Dedifferentiated amniotic fluid mesenchymal stem cell (primary cell): ENCODE measurements around the gene NTRK1.

Experiments
- DNase-seq: peaks from one replicate; pipeline ENCODE4 v3.0.0-alpha.2; 2016; ENCODE audit errors: extremely low spot score

The NTRK1 gene

DNA sequence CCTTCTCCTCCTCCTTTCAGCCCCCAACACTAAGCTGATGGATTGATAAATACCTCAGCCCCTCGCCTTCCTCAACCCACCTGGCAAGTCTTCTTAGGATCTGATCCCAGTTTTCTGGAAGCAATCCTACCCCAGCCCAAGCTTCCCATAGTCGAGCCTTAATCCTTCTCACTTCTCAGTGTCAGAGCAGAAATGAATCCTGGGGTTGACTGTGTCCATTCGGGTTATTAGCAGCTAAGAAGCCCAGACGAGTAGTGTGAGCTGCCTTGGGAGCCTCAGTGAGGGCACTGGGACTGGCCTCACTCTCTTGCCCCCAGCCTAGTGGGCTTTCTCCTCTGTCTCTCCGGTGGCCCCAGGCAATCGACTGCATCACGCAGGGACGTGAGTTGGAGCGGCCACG is 20.4 kb downstream of the NTRK1 start:
- DNase-seq = no peak

DNA sequence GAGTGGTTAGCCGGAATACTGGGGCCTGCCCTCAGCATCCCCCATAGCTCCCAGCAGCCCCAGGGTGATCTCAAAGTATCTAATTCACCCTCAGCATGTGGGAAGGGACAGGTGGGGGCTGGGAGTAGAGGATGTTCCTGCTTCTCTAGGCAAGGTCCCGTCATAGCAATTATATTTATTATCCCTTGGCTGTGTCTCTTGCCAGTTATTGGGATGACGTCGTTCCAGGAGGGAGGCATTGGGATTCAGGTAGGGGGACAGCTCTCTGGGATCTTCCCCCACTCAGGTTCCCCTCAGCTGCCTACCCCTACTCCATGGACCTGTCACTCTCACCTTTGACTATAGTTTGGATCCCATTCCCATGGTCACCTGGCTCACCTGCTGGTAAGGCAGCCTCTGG is 21.0 kb downstream of the NTRK1 start:
- no peak for DNase-seq

DNA sequence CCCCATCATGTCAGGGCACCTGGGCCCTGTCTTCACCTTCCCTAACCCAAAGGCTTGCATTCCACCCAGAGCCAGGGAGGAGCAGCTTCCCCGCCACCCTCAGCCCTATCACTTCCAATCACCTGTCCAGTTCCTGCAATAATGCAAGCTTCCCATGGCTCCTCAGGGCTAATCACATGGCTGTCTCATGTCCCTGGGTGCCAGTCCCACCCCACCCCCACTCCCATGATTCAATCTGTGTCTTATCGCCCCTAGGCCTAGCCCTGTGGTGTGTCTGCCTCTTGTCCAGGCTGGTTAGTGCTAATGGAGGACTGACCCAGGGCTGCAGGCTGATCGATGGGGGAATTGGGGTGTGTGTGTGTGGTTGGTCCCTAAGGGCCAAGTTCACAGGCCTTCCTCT is 21.9 kb downstream of the NTRK1 start:
- DNase-seq = no peak

DNA sequence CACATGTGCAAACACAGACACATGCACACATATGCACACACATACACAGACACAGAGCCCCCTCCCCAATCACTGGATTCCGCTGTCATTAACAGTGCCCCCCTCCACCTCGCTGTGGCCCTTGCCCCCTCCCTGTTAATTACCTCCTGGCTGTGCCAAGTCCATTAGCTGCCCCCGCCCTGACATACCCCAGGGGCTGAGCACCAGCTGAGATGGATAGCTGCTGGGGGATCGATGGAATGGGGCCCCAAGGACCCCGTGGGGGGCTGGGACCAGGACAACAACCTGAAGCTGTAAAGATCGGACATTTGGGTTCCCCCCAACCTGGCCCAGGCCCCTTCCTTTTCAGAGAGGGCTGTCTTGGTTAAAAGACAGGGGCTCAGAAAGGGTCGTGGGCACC is 23.3 kb downstream of the NTRK1 start:
- DNase-seq = no peak

DNA sequence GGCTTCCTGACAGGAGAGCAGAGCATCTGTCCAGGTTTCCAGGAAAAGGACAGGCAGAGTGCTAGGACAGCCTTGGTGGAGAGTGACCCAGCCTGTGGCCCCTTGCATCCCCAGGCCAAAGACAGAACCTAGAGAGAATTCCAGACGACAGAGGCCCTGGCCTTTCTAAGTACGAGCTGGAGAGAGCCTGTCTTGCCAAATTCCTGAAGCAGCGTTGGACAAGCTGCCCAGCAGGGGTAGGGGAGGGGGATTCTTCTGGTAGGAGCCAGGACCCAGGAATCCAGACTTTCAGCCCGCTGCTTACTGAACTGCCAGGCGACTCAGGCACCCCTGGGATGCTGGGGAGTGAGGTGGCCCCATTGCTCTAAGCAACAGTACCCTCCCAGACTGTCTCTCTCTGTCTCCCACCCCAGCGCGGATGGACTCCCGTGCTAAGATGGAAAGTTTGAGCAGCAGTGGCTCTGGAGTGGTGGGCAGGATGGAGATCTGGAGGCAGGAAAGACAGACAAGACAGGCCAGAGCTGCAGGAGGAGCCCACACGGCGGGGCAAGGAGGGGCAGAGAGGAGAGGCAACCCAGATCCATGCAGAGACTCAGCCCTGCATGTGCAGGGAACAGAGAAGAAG is 24.0 kb downstream of the NTRK1 start:
- DNase-seq = no peak

DNA sequence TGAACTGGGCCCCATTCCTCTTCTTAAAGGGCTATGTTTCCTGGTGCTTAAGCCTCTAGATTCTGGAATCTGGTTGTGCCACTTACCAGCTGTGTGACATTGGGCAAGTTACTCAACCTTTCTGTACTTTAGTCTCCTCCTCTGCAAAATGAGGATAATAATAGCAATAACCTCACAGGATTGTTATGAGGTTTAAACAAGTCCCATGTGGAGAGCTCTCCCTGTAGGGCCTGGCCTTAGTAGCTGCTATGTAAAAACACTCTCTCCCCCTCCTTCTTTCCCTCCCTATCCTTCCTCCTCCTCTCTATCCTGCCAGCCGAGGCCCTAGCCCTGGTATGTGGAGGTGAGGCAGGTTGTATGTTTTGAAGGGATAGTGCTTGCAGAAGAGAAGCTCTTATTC is 24.6 kb downstream of the NTRK1 start:
- DNase-seq = no peak

DNA sequence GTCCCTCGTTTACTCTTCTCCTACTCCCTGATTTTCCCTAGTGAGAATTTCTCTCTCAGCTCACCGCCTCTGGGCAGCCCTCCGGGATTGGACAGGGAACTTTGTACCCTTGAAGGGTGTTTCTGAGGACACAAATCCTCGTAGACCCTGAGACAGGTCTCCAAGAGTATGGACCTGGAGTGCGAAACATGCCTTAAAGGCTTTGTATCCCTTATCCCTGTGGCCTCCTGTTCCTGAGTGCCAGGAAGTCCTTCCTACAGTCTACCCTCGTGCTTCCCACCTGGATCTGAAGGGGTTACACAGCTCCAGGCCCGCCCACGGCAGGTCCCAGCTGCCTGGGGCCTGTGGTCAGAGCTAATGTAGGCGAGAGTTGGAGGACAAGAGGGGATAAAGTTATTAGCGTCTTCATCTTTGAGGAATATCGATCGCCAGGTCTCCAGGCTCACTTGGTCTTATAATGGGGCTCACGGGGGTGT is 25.3 kb downstream of the NTRK1 start:
- DNase-seq = no peak

DNA sequence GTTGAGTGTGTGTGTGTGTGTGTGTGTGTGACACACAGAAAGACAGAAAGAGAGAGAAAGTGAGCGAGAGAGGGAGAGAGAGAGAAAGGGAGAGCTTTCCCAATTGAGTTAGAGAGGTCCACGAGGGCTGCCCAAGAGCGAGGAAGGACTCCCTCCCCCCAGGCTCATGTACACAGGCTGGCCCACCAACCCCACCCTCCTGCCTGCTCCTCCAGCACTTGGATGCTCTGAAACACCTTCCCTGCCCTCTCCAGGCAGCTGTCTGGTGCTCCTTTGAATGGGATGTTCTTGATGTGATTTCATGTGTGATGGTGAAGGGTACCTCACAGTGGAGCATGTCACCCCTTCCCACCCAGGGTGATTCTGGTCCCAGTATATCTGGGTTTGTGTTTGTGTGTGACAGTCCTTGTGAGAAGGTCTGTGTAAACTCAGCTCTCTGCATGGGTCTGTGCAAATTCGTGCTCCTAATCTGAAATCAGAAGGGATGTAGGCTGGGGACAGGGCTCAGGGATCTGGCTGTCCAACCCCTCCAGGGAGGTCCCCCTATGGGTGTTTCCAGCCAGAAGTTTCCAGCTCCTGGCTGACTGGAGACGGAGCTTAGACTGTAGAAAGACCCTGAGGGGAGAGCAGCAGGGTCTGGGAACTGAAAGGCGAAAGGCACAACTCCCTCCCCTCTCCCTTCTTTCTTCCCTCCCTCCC is 26.1 kb downstream of the NTRK1 start:
- no peak for DNase-seq

DNA sequence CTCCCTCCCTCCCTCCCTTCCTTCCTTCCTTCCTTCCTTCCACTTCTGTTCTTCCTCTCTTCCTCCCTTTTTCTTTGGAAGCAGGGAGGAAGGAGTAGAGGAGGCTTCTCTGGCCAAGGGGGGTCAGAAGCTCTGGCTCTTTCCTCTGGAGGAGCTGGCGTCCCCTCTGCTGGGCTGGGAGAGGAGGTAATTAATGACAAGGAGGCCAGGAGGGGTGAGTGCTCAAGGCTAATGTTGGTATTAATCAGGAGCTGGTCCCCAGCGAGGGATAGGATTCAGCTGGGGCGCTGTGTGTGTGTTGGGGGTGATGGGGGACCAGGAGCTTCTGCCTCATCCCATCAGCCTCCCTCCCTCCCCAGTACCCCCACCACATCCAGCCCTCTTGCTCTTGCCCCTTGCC is 26.7 kb downstream of the NTRK1 start:
- DNase-seq = no peak

DNA sequence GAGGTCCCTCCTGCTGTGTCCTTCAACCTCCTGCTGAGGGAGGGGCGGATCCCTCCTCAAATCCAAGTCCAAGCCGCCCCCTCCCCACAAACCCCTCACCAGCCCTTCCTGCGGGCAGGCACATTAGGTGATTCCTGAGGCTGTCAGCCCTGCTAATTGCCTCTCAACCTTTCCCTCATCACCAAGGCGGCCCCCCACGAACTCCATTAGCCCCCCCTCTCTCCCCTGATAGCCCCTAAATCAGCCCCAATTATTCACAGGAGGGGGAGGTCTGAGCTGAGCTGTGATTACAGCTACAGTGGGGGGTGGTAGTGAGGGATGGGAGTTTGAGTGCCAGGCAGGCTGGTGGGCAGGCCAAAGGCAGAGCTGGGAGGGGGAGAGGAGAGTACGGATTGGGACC is 27.1 kb downstream of the NTRK1 start:
- DNase-seq = no peak

DNA sequence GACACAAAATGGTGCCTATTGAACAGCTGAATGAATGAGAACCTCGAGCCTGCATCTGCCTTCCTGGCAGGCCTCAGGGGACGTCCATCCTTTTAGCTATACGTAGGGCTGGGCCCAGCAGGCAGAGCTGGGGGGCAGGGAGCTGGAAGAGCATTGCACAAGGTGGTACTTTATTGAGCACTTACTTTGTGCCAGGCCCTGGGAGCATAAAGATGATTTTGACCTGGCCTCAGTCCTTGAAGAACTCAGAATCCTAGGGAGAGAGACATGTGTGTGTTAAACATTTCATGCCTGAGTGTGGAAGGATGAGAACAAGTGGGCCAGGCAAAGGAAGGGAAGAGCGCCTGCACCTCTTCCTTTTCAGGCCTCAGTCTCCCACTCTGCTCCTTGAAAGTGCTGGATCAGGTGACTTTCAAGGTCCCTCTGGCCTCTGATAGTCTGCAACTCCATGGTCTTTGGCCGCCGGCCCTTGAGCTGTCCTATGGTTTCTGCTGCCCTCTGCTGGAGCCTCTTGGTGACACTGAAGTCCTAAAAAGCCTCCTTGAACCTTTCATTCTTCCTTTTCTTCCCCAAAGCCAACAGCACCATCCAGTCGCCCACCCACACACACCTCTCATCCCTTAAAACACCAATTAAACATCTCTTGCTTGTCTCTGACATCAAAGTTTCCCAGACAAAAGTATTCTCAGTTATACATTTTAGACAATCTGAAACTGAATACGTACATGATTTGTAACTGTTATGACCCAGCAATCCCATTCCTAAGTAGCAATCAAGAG is 29.3 kb downstream of the NTRK1 start:
- peak; percentile 80 for DNase-seq

DNA sequence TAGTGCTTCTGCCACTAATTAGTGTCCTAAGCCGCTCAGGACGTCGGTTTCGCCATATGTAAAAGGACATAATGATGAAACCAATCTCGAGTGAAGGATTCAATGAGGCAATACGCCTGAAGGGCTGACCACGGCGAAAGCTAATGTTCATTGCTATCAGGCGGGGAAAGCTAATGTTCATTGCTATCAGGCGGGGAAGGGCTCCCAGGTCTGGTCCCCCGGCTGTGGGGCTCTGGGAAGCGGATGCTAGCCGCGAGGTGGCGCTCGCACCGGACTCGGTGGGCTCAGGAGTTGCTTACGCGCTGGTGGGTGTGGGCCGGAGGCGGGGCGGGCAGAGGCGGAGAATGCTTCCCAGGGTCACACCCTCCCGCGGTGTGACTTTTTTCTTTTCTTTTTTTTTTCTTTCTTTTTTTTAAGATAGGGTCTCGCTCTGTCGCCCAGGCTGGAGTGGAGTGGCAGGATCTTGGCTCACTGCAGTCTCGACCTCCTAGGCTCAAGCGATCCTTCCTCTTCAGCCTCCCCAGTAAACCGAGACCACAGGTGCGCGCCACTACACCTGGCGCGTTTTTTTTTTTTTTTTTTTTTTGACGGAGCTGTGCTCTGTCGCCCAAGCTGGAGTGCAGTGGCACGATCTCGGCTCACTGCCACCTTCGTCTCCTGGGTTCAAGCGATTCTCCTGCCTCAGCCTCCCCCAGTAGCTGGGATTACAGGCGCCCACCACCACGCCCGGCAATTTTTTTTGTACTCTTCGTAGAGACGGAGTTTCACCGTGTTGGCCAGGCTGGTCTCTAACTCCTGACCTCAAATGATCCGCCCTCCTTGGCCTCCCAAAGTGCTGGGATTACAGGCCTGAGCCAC is 31.8 kb downstream of the NTRK1 start:
- DNase-seq = peak; percentile 82

DNA sequence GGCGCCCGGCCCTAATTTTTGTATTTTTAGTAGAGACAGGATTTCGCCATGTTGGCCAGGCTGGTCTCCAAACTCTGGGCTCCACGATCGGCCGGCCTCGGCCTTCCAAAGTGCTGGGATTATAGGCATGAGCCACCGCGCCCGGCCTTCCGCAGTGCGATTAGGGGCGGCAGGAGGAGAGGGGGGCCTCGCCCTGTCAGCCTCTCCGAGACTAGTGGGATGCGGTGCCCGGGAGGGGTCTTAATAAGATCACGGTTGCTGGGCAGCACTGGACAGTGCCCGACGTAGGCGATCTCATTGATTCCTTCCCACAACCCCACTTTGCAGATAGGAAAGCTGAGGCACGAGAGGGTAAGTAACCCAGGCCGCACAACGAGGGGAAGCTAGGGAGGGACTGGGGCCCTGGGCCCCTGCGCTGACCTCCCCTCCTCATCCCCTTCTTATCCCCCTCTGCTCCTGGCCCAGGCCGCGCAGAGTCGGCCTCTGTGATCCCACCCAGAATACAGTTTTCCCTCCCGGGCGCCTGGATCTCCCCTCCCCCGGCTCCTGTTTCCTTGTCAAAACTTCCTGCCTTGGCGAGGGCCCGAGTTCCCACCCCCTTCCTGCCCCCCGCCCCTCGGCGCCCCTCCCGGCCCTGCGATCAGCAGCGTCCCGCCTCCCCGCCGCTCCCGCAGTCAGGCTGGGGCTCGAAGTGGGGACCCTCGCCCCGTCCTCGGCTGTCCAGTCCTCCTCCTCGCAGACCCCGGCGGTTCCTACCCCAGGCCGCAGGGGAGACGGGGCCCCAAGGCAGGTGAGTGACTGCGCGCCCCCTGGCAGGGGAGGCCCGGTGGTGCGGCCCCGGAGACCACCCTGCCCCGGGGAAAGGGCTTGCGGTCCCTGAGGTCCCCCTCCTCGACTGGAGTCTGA is 32.6 kb downstream of the NTRK1 start, which contains the start of gene PEAR1:
PEAR1 (plus strand) TSS at position 671 of the 906 bp plus-strand sequence. CDS start 10,209 bp downstream, outside the sequence.
- no peak for DNase-seq

DNA sequence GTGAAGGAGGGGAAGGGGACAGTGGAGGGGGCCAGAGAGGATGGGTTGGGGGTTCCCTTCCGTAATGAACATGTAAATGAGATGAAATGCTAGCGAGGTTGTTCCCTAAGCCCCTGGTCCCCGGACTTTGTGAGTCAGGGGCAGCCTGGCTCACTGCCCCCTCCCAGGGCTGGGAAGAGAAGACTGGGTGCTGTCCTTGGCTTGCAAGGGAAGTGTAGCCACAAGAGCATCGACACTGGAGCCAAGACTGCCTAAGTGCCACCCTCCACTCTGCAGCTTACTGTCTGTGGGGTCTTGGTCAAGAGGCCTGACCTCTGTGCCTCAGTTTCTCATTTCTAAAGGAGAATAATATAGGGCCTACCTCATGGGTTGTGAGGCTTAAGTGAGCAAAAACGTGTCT is 33.3 kb downstream of the NTRK1 start:
- DNase-seq = no peak

DNA sequence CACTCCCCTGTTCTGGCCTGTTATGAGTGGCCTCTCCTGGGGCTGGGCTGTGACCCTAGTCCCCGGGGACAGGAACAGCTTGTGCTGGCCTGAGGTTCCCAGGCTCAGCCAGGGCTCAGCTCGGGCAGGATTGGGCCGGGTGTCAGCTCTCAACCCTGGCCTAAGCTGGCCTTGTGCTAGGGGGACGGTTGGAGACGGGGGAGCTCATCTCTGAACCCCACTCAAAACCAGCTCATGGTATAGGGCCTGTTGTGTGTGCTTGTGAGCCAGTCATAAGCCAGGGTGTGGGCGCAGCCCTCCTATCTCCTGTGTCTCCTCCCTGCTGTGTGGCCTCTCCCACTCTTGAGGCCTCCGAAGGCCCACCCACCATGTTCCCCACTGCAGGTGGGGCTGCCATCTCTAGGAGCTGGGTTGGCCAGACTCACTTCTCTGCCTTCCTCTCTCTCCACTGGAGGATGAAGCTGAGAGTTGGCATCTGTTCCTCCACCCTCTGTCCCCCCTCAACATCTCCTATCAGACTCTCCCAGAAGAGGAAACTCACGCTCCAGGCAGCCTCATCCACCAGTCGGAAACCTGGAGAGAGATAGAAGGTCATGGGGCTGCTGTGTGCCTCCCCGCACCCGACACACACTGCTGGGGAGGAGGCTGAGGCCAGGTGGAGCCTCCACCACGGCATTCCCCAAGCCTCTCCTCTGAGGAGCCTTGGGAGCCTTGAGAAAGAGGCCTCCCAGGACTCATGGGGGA is 34.2 kb downstream of the NTRK1 start:
- no peak for DNase-seq

DNA sequence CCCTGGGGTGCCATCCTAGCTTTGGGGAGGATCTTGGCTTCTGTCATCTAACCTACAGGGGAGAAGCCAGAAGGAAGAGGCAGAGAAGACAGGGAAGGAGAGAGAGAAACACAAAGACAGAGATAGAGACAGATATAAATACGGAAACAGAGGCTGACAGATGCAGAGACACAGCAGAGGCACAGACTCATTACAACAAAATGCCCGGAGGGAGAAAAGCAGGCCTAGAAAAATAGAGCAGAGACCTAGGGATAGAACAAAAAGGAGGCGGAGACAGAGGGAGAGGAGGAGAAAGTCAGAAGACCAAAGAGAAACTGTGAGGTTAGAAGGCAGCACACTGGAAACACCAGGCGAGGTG is 34.8 kb downstream of the NTRK1 start:
- DNase-seq = peak; percentile 25

DNA sequence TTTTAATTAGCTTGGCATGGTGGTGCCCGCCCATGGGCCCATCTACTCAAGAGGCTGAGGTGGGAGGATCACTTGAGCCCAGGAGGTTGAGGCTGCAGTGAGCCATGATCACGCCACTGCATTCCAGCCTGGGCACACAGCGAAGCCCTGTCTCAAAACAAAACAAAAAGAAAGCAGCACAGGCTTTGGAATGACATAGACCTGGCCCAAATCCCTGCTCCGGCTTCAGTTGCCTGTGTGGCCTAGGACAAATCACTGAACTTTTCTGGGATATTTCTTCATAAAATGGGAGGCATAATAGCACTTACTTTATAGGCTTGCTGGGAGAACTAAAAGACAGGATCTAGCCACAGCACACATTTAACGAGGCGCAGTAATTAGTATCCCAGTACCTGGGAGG is 35.3 kb downstream of the NTRK1 start:
- no peak for DNase-seq

DNA sequence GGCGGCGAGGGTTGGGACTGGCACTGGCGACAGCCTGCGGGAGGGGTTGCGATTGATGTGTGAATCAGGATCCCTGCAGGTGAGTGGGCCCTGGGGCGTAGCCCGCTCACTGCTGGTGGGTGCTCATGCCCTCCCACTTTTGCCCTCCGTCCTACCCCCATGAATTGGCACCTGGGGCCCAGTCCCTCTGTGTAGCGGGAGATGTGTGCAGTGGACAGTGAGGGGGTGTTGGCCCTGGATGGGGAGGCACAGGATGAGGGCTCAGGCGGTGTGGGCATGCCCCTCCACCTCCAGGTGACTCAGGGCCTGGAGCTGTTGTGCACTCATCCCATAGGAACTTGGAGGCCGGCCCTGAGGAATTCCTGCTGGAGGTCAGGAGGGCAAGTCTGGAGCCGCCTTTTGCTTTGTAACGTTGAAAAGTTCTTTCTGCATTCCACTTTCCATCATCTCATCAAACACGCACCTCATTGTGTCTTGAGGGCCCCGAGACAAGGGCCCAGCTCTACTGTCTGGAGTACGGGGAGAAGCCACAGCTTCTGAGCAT is 35.9 kb downstream of the NTRK1 start:
- peak; percentile 33 for DNase-seq

DNA sequence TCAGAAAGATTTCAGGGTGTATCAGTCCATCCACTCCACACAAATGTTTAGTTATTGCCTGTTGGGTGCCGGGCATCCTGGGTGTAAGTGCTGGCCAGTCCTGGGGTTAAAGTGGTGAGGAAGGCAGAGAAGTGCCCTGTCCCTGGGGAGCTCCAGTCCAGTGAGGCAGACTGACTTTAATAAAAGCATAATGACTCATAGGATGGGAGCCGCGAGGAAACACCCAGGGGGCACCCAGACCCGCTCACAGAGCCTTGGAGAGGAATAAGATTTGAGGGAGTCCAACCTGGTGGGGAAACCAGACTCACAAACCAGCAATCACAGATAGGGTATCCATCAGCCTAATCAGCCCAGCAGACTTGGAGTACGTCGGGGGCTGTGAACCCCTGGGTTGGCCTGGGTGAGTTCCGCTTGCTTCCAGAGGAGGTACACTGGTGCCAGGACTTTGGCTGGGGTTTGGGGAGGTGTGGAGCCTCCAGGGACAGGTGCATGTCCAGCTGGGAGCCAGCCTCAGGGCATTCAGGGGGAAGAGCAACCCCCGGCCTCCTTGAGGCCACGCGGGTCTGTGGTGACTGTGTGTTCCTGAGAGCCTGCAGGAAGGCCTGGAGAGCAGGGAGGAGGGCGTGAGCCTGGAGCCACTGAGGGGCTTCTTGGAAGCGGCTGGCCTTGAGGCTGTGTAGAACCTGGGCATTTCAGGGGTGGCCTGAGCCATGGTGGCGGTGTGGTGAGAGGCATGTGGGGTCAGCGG is 36.6 kb downstream of the NTRK1 start:
- DNase-seq = peak; percentile 26
